Endodermal cell (in vitro differentiated cells): ENCODE measurements around the gene GCK. TPM values are rescaled to one million over a fixed set of nuclear protein-coding genes. Genes with fewer than 3 reads are reported as not detected.

Source experiments
- DNase-seq: peaks from one replicate; pipeline ENCODE4 v3.0.0-alpha.2; 2017
- H3K27ac ChIP-seq: 2 replicates; pipeline ENCODE4 v1.5.1; 2013; ENCODE audit warnings: mild to moderate bottlenecking, low read depth, low read length, moderate library complexity
- H3K27me3 ChIP-seq: 2 replicates; pipeline ENCODE4 v1.6.1; 2013; ENCODE audit warnings: mild to moderate bottlenecking, low read length, moderate library complexity; ENCODE audit not compliant: insufficient read depth, control insufficient read depth, poor library complexity, severe bottlenecking
- H3K36me3 ChIP-seq: 2 replicates; pipeline ENCODE4 v1.7.0; 2013; ENCODE audit warnings: mild to moderate bottlenecking, low read length, moderate library complexity; ENCODE audit not compliant: control insufficient read depth, insufficient read depth
- H3K4me1 ChIP-seq: one replicate; pipeline ENCODE4 v1.7.0; 2013; ENCODE audit warnings: low read length; ENCODE audit not compliant: control insufficient read depth, insufficient read depth
- H3K4me3 ChIP-seq: 2 replicates; pipeline ENCODE4 v1.5.1; 2013; ENCODE audit warnings: mild to moderate bottlenecking, low read length, moderate library complexity
- H3K9ac ChIP-seq: 2 replicates; pipeline ENCODE4 v1.6.1; 2013; ENCODE audit warnings: mild to moderate bottlenecking, low read length, moderate library complexity; ENCODE audit not compliant: poor library complexity, severe bottlenecking; ENCODE audit errors: extremely low read depth
- H3K9me3 ChIP-seq: 2 replicates; pipeline ENCODE4 v1.6.1; 2013; ENCODE audit warnings: mild to moderate bottlenecking, low read length, moderate library complexity; ENCODE audit not compliant: control insufficient read depth
- H3K27ac Mint-ChIP-seq: 2 replicates; pipeline ENCODE4 v1.8.0; 2020; ENCODE audit warnings: mixed read lengths
- H3K27me3 Mint-ChIP-seq: 2 replicates; pipeline ENCODE4 v1.8.0; 2021; ENCODE audit warnings: mild to moderate bottlenecking, mixed read lengths; ENCODE audit not compliant: insufficient read depth
- H3K36me3 Mint-ChIP-seq: 2 replicates; pipeline ENCODE4 v1.8.0; 2020; ENCODE audit warnings: low read depth, mixed read lengths
- H3K4me1 Mint-ChIP-seq: 2 replicates; pipeline ENCODE4 v1.8.0; 2020; ENCODE audit warnings: mixed read lengths
- H3K4me3 Mint-ChIP-seq: 2 replicates; pipeline ENCODE4 v1.8.0; 2020; ENCODE audit warnings: mild to moderate bottlenecking, moderate library complexity, mixed read lengths
- H3K9me3 Mint-ChIP-seq: 2 replicates; pipeline ENCODE4 v1.8.0; 2020; ENCODE audit warnings: mild to moderate bottlenecking, mixed read lengths
- WGBS, 2 experiments: methylation state at CpG; one replicate each; pipeline versions ENCODE4 v1.1.5 to v1.1.7; 2013; ENCODE audit warnings: missing lambda C conversion rate in 2 of 2, mixed read lengths in 1 of 2; ENCODE audit not compliant: insufficient coverage in 1 of 2, insufficient read length in 1 of 2; 5-methylcytosine and 5-hydroxymethylcytosine counted together
- total RNA-seq, 2 donors: library from RNA; stranded (reverse); fragmentation: NEBNext Ultra II Directional in 1 of 2; extraction: Animal tissue kit (Norgen Biotek cat#: 25700) in 1 of 2; gene quantifications; 2 replicates in 1 of 2; 3 replicates in 1 of 2; pipeline ENCODE4 v1.2.1, GENCODE V29; 2021
- TF ChIP-seq, protein P1 (sequence below): fragments of 200-600 bp; sonication (generic); conservative IDR thresholded peaks from 2 replicates; pipeline ENCODE4 v1.5.0; 2021; ENCODE audit warnings: antibody characterized with exemption, mild to moderate bottlenecking

Gene GCK
- total RNA-seq, 2 donors from 2014 or later = 0.29 to 0.48 TPM

- H3K4me3 ChIP-seq = no peak overlapping the region
- peaks cover 3% of the 10 kb centered on the region for H3K4me1 Mint-ChIP-seq
- H3K27me3 Mint-ChIP-seq = peaks cover 12% of the 10 kb centered on the region
- H3K27me3 ChIP-seq = peaks cover 14% of the 10 kb centered on the region
- H3K4me3 Mint-ChIP-seq = no peak overlapping the region
- no peak overlapping the region for H3K27ac Mint-ChIP-seq
- no peaks in the 10 kb centered on the region for H3K36me3 ChIP-seq
- no peaks in the 10 kb centered on the region for H3K9me3 ChIP-seq
- no peak for DNase-seq
- TF ChIP-seq, protein P1, sequence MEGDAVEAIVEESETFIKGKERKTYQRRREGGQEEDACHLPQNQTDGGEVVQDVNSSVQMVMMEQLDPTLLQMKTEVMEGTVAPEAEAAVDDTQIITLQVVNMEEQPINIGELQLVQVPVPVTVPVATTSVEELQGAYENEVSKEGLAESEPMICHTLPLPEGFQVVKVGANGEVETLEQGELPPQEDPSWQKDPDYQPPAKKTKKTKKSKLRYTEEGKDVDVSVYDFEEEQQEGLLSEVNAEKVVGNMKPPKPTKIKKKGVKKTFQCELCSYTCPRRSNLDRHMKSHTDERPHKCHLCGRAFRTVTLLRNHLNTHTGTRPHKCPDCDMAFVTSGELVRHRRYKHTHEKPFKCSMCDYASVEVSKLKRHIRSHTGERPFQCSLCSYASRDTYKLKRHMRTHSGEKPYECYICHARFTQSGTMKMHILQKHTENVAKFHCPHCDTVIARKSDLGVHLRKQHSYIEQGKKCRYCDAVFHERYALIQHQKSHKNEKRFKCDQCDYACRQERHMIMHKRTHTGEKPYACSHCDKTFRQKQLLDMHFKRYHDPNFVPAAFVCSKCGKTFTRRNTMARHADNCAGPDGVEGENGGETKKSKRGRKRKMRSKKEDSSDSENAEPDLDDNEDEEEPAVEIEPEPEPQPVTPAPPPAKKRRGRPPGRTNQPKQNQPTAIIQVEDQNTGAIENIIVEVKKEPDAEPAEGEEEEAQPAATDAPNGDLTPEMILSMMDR = no peak
- no peaks in the 10 kb centered on the region for H3K9me3 Mint-ChIP-seq
- H3K4me1 ChIP-seq = no peaks in the 10 kb centered on the region
- no peak overlapping the region for H3K27ac ChIP-seq
- no peak overlapping the region for H3K9ac ChIP-seq
- 73% methylated on average over 2 of the region's 2 CpGs for WGBS, 2 experiments
- H3K36me3 Mint-ChIP-seq = no peaks in the 10 kb centered on the region
These were observed 4.8 kb upstream of the GCK start for GRCh38 chr7:44194069-44194468.

DNA sequence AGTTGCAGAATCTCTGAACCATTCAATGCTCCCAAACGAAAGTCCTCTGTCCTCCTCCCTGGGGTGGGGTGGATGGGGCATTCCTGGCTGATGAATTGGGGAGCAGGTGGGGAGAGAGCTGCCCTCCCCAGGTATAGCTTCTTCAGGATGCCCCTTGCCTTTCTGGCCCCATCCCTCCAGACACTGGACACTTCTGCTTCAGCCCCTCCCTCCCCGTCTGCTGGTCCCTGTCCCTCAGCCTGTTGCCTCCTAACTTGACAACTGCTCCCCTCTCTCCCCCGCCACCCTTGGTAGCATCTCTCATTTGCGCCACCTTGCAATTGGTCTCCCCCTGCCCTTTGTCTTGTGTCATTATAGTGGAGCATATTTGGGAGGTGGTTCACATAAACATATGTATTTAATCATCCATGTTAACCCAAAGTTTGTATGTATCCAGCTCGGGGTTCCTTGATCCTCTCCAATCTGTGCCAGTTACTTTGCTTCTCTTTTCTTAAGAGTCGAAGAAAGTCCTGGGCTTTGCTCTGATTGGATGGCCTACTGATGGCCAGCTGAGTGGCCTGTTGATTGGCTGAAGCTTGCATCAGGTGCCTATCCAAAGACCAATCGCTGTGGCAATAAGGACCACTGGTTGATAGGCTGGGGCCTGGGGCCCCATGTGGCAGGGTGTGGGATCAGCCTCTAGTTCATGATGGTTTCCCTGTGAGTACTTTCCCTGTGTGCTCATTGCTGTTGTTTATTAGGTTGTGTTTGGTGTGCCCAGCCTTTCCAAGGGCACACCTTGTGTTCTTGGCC, 4.0 kb upstream of the GCK start:
- 90 to 93% methylated on average over 3 to 7 of the region's 7 CpGs for WGBS, 2 experiments
- no peaks in the 10 kb centered on the region for H3K36me3 ChIP-seq
- H3K9ac ChIP-seq = no peak overlapping the region
- TF ChIP-seq, protein P1 = no peak
- H3K27me3 Mint-ChIP-seq = peaks cover 10% of the 10 kb centered on the region
- H3K4me1 Mint-ChIP-seq = peaks cover 6% of the 10 kb centered on the region
- no peak overlapping the region for H3K27ac Mint-ChIP-seq
- no peak overlapping the region for H3K4me3 Mint-ChIP-seq
- DNase-seq = no peak
- H3K36me3 Mint-ChIP-seq = no peaks in the 10 kb centered on the region
- no peak overlapping the region for H3K4me3 ChIP-seq
- H3K9me3 ChIP-seq = no peaks in the 10 kb centered on the region
- H3K4me1 ChIP-seq = no peaks in the 10 kb centered on the region
- H3K27me3 ChIP-seq = peaks cover 14% of the 10 kb centered on the region
- H3K9me3 Mint-ChIP-seq = no peaks in the 10 kb centered on the region
- no peak overlapping the region for H3K27ac ChIP-seq

- no peaks in the 10 kb centered on the region for H3K9me3 Mint-ChIP-seq
- H3K36me3 Mint-ChIP-seq = no peaks in the 10 kb centered on the region
These were observed 1.9 kb upstream of the GCK start for GRCh38 chr7:44191171-44191570.

More at GRCh38 chr7:44191171-44191570, 1.9 kb upstream of the GCK start:
- Histone ChIP-seq H3K4me3 (no peak overlapping the region), H3K27ac (no peak overlapping the region), H3K27me3 (no peaks in the 10 kb centered on the region), H3K36me3 (no peaks in the 10 kb centered on the region), H3K9me3 (no peaks in the 10 kb centered on the region), H3K4me1 (no peaks in the 10 kb centered on the region), H3K9ac (no peak overlapping the region)
- DNase-seq = no peak
- 97 to 100% methylated on average over 1 to 4 of the region's 5 CpGs for WGBS, 2 experiments
- TF ChIP-seq, protein P1 = no peak
- H3K4me3 Mint-ChIP-seq = no peak overlapping the region
- no peak overlapping the region for H3K27ac Mint-ChIP-seq
- peaks cover 6% of the 10 kb centered on the region for H3K4me1 Mint-ChIP-seq
- no peaks in the 10 kb centered on the region for H3K27me3 Mint-ChIP-seq
